ENCODE results near the gene TERF2IP. TPM values are rescaled to one million over a fixed set of nuclear protein-coding genes. Genes with fewer than 3 reads are reported as not detected.

Gene TERF2IP
- total and polyA plus RNA-seq, 2 of the 13 experiments (the other 11 are each of a cell fraction or from before 2014, with no cell fraction given), result 26.4 to 50.2 TPM

- TF ChIP-seq, protein P1, sequence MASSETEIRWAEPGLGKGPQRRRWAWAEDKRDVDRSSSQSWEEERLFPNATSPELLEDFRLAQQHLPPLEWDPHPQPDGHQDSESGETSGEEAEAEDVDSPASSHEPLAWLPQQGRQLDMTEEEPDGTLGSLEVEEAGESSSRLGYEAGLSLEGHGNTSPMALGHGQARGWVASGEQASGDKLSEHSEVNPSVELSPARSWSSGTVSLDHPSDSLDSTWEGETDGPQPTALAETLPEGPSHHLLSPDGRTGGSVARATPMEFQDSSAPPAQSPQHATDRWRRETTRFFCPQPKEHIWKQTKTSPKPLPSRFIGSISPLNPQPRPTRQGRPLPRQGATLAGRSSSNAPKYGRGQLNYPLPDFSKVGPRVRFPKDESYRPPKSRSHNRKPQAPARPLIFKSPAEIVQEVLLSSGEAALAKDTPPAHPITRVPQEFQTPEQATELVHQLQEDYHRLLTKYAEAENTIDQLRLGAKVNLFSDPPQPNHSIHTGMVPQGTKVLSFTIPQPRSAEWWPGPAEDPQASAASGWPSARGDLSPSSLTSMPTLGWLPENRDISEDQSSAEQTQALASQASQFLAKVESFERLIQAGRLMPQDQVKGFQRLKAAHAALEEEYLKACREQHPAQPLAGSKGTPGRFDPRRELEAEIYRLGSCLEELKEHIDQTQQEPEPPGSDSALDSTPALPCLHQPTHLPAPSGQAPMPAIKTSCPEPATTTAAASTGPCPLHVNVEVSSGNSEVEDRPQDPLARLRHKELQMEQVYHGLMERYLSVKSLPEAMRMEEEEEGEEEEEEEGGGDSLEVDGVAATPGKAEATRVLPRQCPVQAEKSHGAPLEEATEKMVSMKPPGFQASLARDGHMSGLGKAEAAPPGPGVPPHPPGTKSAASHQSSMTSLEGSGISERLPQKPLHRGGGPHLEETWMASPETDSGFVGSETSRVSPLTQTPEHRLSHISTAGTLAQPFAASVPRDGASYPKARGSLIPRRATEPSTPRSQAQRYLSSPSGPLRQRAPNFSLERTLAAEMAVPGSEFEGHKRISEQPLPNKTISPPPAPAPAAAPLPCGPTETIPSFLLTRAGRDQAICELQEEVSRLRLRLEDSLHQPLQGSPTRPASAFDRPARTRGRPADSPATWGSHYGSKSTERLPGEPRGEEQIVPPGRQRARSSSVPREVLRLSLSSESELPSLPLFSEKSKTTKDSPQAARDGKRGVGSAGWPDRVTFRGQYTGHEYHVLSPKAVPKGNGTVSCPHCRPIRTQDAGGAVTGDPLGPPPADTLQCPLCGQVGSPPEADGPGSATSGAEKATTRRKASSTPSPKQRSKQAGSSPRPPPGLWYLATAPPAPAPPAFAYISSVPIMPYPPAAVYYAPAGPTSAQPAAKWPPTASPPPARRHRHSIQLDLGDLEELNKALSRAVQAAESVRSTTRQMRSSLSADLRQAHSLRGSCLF (CRISPR knock-in tag; IDR thresholded peaks at IDR 0.05; ENCODE audit: borderline replicate concordance), result 0 out of 2 replicates have a peak, but pooled peaks have one; percentile 79
- peak; percentile 85; the same call in 1 of the 2 replicates for TF ChIP-seq ZNF878 (CRISPR knock-in tag; IDR thresholded peaks at IDR 0.05)
- TF ChIP-seq NFKB2 (CRISPR knock-in tag; IDR thresholded peaks at IDR 0.05; ENCODE audit: borderline replicate concordance), result peak; percentile 76
- peak; percentile 72; the same call in 1 of the 2 replicates for TF ChIP-seq BRF2 (CRISPR knock-in tag; IDR thresholded peaks at IDR 0.05)
- no peak; the same call in 1 of the 2 replicates for TF ChIP-seq ZBTB1 (CRISPR knock-in tag; IDR thresholded peaks at IDR 0.05; ENCODE audit: borderline replicate concordance)
- peak; percentile 55 for TF ChIP-seq NKX3-1 (CRISPR knock-in tag; IDR thresholded peaks at IDR 0.05)
- peak; percentile 20; the same call in 1 of the 2 replicates for TF ChIP-seq ZNF629 (CRISPR knock-in tag; conservative IDR thresholded peaks at IDR 0.05)
- TF ChIP-seq HDAC1 (CRISPR knock-in tag; IDR thresholded peaks at IDR 0.05), result peak; percentile 89
- TF ChIP-seq LRRFIP1 (CRISPR knock-in tag; conservative IDR thresholded peaks at IDR 0.05), result no peak
- TF ChIP-seq TOPORS (CRISPR knock-in tag; IDR thresholded peaks at IDR 0.05), result 0 out of 2 replicates have a peak, but pooled peaks have one; percentile 32
- TF ChIP-seq, protein P2, sequence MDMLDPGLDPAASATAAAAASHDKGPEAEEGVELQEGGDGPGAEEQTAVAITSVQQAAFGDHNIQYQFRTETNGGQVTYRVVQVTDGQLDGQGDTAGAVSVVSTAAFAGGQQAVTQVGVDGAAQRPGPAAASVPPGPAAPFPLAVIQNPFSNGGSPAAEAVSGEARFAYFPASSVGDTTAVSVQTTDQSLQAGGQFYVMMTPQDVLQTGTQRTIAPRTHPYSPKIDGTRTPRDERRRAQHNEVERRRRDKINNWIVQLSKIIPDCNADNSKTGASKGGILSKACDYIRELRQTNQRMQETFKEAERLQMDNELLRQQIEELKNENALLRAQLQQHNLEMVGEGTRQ (IDR thresholded peaks at IDR 0.05; ENCODE audit: low read depth, low read length), result no peak
- TF ChIP-seq, protein P2 (CRISPR knock-in tag; IDR thresholded peaks at IDR 0.05; ENCODE audit: borderline replicate concordance), result no peak; the same call in 1 of the 2 replicates
- peak; percentile 74 for TF ChIP-seq ZNF451 (CRISPR knock-in tag; IDR thresholded peaks at IDR 0.05)
- no peak for TF ChIP-seq SMARCE1 (IDR thresholded peaks at IDR 0.05; ENCODE audit: borderline replicate concordance)
- TF ChIP-seq MTF1 (CRISPR knock-in tag; IDR thresholded peaks at IDR 0.05), result peak; percentile 71; the same call in 1 of the 2 replicates
- TF ChIP-seq ZNF83 (CRISPR knock-in tag; IDR thresholded peaks at IDR 0.05; ENCODE audit: borderline replicate concordance), result no peak; the same call in 1 of the 2 replicates
- no peak; the same call in 1 of the 2 replicates for TF ChIP-seq ZNF296 (CRISPR knock-in tag; conservative IDR thresholded peaks at IDR 0.05)
- TF ChIP-seq CBX2 (IDR thresholded peaks at IDR 0.05; ENCODE audit: low read depth, low read length), result no peak
- no peak for TF ChIP-seq CBX2 (CRISPR knock-in tag; IDR thresholded peaks at IDR 0.05; ENCODE audit: low read depth)
These were observed at the start of gene TERF2IP, which contains the start of gene KARS1 (continued) for GRCh38 chr16:75647492-75648264.

Measured in HepG2 (cell line).